Measurements from ENCODE around the gene RFXANK. TPM values are rescaled to one million over a fixed set of nuclear protein-coding genes. Genes with fewer than 3 reads are reported as not detected.

RFXANK gene
- total and polyA plus RNA-seq, 4 donors, result 46.6 to 148 (median 98.6) TPM

DNA sequence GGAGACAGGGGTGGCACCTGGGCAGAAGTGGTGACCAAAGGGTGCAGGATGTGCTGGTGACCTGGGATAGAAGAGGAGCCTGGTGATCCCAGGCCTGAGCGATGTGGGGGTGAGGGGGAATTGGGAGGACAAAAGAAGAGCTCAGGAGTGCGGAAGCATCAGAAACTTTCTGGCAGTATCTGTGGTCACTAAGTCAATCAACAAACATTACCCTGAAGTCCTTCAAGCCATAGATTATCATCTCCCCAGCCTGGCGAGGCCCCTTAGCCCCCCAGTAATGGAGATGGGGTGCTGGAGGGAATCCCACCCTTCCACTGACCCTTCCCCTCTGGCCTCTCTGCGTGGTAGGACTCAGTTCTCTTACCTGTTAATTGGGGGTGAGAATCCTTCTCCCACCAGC is 32.5 kb upstream of the RFXANK start:
- WGBS, 2 donors, result 95 to 96% methylated on average over 4 of the region's 4 CpGs
- no peak overlapping the region for H3K27ac ChIP-seq (ENCODE audit: low read depth in 1 of 2, low read length in 1 of 2)

DNA sequence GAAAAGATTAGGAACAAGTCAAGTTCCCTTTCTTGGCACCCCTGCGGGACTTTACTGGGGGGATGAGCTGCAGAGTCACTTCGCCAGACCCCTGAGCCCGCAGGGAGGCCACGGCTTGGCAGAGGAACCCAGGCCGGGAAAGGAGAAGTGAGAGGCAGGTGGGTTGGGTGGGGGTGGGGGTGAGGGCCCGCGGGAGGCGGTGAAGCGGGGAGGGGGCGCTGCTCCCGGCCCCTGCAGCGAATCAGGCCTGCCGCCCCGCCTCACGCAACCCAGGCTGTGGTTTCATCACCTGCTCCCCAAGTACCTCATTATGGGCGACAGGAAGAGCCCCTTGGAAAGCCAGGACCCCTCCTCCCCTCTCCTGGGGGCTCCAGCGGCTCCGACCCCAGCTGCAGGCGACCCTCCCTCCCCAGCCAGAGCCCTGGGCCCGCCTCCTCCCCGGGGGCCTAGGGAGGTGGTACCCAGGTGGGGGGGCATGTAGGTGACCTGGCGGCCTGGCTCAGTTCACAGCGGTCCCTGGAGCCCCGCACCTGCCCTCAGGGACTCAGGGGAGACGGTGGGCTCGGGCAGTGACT is 31.5 kb upstream of the RFXANK start:
- ATAC-seq (ENCODE audit: insufficient read depth, low FRiP score), result no peak
- H3K9ac ChIP-seq (ENCODE audit: insufficient read depth in 1 of 2, low read length in 2 of 2), result no peak overlapping the region
- no peaks in the 10 kb centered on the region for H3K4me1 ChIP-seq (ENCODE audit: control insufficient read depth in 5 of 5, insufficient read depth in 5 of 5, low read length in 5 of 5)
- DNase-seq, result no peak
- no peak overlapping the region for H3K4me3 ChIP-seq
- peaks cover 0 to 6% (median 3%) of the 10 kb centered on the region in 4 donors for H3K36me3 ChIP-seq (ENCODE audit: control insufficient read depth in 4 of 4, insufficient read depth in 4 of 4, low read length in 4 of 4)
- WGBS, 2 donors, result 42 to 68% methylated on average over 21 to 26 of the region's 26 CpGs
- TF ChIP-seq, protein P1, sequence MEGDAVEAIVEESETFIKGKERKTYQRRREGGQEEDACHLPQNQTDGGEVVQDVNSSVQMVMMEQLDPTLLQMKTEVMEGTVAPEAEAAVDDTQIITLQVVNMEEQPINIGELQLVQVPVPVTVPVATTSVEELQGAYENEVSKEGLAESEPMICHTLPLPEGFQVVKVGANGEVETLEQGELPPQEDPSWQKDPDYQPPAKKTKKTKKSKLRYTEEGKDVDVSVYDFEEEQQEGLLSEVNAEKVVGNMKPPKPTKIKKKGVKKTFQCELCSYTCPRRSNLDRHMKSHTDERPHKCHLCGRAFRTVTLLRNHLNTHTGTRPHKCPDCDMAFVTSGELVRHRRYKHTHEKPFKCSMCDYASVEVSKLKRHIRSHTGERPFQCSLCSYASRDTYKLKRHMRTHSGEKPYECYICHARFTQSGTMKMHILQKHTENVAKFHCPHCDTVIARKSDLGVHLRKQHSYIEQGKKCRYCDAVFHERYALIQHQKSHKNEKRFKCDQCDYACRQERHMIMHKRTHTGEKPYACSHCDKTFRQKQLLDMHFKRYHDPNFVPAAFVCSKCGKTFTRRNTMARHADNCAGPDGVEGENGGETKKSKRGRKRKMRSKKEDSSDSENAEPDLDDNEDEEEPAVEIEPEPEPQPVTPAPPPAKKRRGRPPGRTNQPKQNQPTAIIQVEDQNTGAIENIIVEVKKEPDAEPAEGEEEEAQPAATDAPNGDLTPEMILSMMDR (IDR thresholded peaks at IDR 0.05; ENCODE audit: control extremely low read depth, extremely low read depth), result no peak
- H3K27me3 ChIP-seq (ENCODE audit: control insufficient read depth in 3 of 3, insufficient read depth in 3 of 3, low read length in 2 of 3), result no peaks in the 10 kb centered on the region
- no peak overlapping the region for H3K27ac ChIP-seq (ENCODE audit: low read depth in 1 of 2, low read length in 1 of 2)
- H3K9me3 ChIP-seq (ENCODE audit: control insufficient read depth in 4 of 4, insufficient read depth in 3 of 4, low read length in 3 of 4), result no peaks in the 10 kb centered on the region

More for the DNA sequence above, 32.5 kb upstream of the RFXANK start:
- TF ChIP-seq, protein P1 (IDR thresholded peaks at IDR 0.05; ENCODE audit: control extremely low read depth, extremely low read depth), result no peak
- Histone ChIP-seq H3K9me3 (ENCODE audit: control insufficient read depth in 4 of 4, insufficient read depth in 3 of 4, low read length in 3 of 4) (no peaks in the 10 kb centered on the region), H3K4me3 (no peak overlapping the region), H3K4me1 (ENCODE audit: control insufficient read depth in 5 of 5, insufficient read depth in 5 of 5, low read length in 5 of 5) (no peaks in the 10 kb centered on the region), H3K36me3 (ENCODE audit: control insufficient read depth in 4 of 4, insufficient read depth in 4 of 4, low read length in 4 of 4) (peaks cover 0 to 6% (median 3%) of the 10 kb centered on the region in 4 donors), H3K9ac (ENCODE audit: insufficient read depth in 1 of 2, low read length in 2 of 2) (no peak overlapping the region), H3K27me3 (ENCODE audit: control insufficient read depth in 3 of 3, insufficient read depth in 3 of 3, low read length in 2 of 3) (no peaks in the 10 kb centered on the region)
- DNase-seq, result no peak
- no peak for ATAC-seq (ENCODE audit: insufficient read depth, low FRiP score)

DNA sequence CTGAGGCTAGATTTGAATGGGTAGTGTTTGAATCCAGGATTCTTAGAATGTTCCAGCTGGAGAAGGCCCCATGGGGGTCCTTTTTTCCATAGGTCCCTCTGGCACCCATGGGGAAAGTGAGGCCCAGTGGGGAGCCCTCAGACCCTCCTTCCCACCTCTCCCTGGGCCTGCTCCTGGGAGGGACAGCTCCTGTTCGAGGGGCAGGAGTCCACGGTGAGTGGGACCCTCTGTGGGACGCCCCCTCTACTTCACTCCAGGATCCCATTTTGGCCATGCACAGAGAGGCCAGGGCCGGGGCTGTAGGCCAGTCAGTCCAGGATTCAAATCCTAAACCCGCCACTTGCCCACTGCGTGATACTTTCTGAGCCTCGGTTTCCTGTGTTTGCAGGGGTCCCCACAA is 29.6 kb upstream of the RFXANK start:
- Histone ChIP-seq H3K4me3 (no peak overlapping the region), H3K9ac (ENCODE audit: insufficient read depth in 1 of 2, low read length in 2 of 2) (no peak overlapping the region), H3K9me3 (ENCODE audit: control insufficient read depth in 4 of 4, insufficient read depth in 3 of 4, low read length in 3 of 4) (no peaks in the 10 kb centered on the region), H3K36me3 (ENCODE audit: control insufficient read depth in 4 of 4, insufficient read depth in 4 of 4, low read length in 4 of 4) (no peaks in the 10 kb centered on the region), H3K27me3 (ENCODE audit: control insufficient read depth in 3 of 3, insufficient read depth in 3 of 3, low read length in 2 of 3) (no peaks in the 10 kb centered on the region), H3K4me1 (ENCODE audit: control insufficient read depth in 5 of 5, insufficient read depth in 5 of 5, low read length in 5 of 5) (no peaks in the 10 kb centered on the region), H3K27ac (ENCODE audit: low read depth in 1 of 2, low read length in 1 of 2) (no peak overlapping the region)
- no peak for ATAC-seq (ENCODE audit: insufficient read depth, low FRiP score)
- WGBS, 2 donors, result 91 to 93% methylated on average over 7 of the region's 7 CpGs
- DNase-seq, result no peak
- TF ChIP-seq, protein P1 (IDR thresholded peaks at IDR 0.05; ENCODE audit: control extremely low read depth, extremely low read depth), result no peak

DNA sequence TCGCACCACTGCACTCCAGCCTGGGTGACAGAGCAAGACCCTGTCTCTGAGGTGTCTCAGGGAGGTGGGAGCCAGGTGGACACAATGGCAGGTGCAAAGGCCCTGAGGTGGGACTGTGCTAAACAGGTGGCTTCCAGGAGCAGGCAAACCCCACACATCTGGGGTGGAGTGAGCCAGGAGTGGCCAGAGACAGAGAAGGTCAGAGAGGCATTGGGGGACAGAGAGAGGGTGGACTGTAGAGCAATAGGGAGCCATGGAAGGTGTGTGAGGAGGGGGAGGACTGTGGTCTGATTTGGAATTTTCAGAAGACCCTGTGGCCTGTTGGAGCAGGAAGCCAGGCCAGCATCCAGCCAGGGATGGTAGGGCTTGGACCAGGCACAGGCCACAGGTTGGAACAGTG is 26.7 kb upstream of the RFXANK start:
- no peaks in the 10 kb centered on the region for H3K27me3 ChIP-seq (ENCODE audit: control insufficient read depth in 3 of 3, insufficient read depth in 3 of 3, low read length in 2 of 3)
- no peak overlapping the region for H3K27ac ChIP-seq (ENCODE audit: low read depth in 1 of 2, low read length in 1 of 2)
- H3K4me3 ChIP-seq, result no peak overlapping the region
- H3K36me3 ChIP-seq (ENCODE audit: control insufficient read depth in 4 of 4, insufficient read depth in 4 of 4, low read length in 4 of 4), result no peaks in the 10 kb centered on the region
- WGBS, 2 donors, result 94 to 97% methylated on average over 1 of the region's 1 CpG
- ATAC-seq (ENCODE audit: insufficient read depth, low FRiP score) (no peak), DNase-seq (no peak)
- H3K9ac ChIP-seq (ENCODE audit: insufficient read depth in 1 of 2, low read length in 2 of 2), result no peak overlapping the region
- no peaks in the 10 kb centered on the region for H3K9me3 ChIP-seq (ENCODE audit: control insufficient read depth in 4 of 4, insufficient read depth in 3 of 4, low read length in 3 of 4)
- TF ChIP-seq, protein P1 (IDR thresholded peaks at IDR 0.05; ENCODE audit: control extremely low read depth, extremely low read depth), result no peak
- peaks cover 0 to 3% (median 0%) of the 10 kb centered on the region in 5 donors for H3K4me1 ChIP-seq (ENCODE audit: control insufficient read depth in 5 of 5, insufficient read depth in 5 of 5, low read length in 5 of 5)
